Transverse colon (tissue), 3 donors: ENCODE data around the gene CPHXL.

Experiments
- POLR2A ChIP-seq: fragments of 450-650 bp; IDR thresholded peaks from one replicate; pipeline ENCODE4 v1.6.1; 2016; ENCODE audit warnings: antibody characterized with exemption, mild to moderate bottlenecking, moderate library complexity
- TF ChIP-seq, protein P1 (sequence below), 5 experiments: fragments of 200-600 bp in 3 of 5; fragments of 450-650 bp in 2 of 5; sonication (generic) in 3 of 5; IDR thresholded peaks; 1 replicate in 2 of 5; 2 replicates in 3 of 5; pipeline ENCODE4 v1.5.1; 2016 to 2017; ENCODE audit warnings: antibody characterized with exemption in 5 of 5, inconsistent platforms in 3 of 5, mild to moderate bottlenecking in 2 of 5, moderate library complexity in 1 of 5

DNA sequence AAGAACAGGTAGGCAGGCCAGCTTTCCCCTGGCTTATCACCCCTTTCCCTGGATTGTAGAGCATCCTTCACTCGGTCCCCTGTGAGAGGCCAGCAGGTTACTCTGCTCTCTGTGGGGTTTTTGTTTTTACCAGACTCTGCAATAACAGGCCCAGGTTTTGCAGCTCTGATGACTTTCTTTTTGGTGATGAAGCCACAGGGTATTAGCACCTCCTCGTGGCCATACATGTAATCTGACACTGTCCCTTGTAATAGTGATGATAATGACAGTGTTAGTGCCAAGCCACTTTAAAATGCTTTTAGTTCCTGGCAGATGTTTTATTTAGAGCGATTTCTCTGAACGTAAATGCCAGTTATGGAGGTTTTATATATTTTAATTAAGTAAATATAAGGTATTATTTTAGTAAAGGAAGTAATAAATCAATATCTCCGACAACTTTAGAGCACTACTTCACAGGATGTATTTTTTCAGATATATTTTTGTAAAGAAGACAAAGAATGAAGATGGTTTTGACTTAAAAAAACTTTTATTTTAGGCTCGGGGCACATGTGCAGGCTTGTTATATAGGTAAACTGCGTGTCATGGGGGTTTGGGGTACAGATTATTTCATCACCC is 38.0 kb upstream of the CPHXL start:
- TF ChIP-seq, protein P1, sequence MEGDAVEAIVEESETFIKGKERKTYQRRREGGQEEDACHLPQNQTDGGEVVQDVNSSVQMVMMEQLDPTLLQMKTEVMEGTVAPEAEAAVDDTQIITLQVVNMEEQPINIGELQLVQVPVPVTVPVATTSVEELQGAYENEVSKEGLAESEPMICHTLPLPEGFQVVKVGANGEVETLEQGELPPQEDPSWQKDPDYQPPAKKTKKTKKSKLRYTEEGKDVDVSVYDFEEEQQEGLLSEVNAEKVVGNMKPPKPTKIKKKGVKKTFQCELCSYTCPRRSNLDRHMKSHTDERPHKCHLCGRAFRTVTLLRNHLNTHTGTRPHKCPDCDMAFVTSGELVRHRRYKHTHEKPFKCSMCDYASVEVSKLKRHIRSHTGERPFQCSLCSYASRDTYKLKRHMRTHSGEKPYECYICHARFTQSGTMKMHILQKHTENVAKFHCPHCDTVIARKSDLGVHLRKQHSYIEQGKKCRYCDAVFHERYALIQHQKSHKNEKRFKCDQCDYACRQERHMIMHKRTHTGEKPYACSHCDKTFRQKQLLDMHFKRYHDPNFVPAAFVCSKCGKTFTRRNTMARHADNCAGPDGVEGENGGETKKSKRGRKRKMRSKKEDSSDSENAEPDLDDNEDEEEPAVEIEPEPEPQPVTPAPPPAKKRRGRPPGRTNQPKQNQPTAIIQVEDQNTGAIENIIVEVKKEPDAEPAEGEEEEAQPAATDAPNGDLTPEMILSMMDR (IDR thresholded peaks at IDR 0.05) = peak; percentile 71 to 80 (median 77)
- no peak for TF ChIP-seq POLR2A
